ENCODE results near the gene ANO10. TPM values are rescaled to one million over a fixed set of nuclear protein-coding genes. Genes with fewer than 3 reads are reported as not detected.
"Not testable (repeated sequence)": the region's sequence is repeated elsewhere in the genome, so short reads cannot be mapped to it uniquely, and the experiment has no call there.

The ANO10 gene
- polyA plus RNA-seq, 1 donor from 2014 or later = 5.8 TPM

GRCh38 chr3:43369404-43370292 is 252.2 kb downstream of the ANO10 start:
- Mint-ChIP-seq H3K9me3 (no peaks in the 10 kb centered on the region), H3K4me1 (no peaks in the 10 kb centered on the region), H3K27me3 (no peaks in the 10 kb centered on the region), H3K4me3 (no peak overlapping the region), H3K36me3 (no peaks in the 10 kb centered on the region), H3K27ac (no peak overlapping the region)

- H3K27ac Mint-ChIP-seq = no peak overlapping the region
Measured at GRCh38 chr3:43366885-43367284, 254.9 kb downstream of the ANO10 start.

DNA sequence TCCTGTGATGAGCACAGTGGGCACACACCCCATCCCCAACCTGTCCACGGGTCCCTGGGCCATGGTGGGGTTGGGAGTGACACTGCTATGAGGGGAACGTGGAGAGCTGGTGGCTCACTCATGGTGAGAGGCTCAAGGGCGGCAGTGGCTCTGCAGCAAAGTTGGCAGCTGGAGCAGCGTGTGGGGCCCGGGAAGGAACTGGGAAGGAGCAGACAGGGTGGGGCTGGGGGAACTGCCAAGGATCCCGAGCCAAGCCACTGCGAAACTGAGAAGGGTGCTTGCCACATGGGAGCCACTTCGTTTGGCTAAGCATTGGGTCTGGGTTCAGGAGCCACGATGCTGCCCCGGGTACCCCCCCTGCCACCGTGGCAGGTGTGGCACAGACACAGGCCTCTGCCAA is 255.3 kb downstream of the ANO10 start:
- peaks cover 4% of the 10 kb centered on the region for H3K36me3 Mint-ChIP-seq
- H3K27me3 Mint-ChIP-seq = no peaks in the 10 kb centered on the region
- no peaks in the 10 kb centered on the region for H3K9me3 Mint-ChIP-seq
- H3K4me1 Mint-ChIP-seq = no peaks in the 10 kb centered on the region
- no peak overlapping the region for H3K27ac Mint-ChIP-seq
- no peak overlapping the region for H3K4me3 Mint-ChIP-seq

More at GRCh38 chr3:43366885-43367284, 254.9 kb downstream of the ANO10 start:
- Mint-ChIP-seq H3K36me3 (peaks cover 4% of the 10 kb centered on the region), H3K4me1 (no peaks in the 10 kb centered on the region), H3K4me3 (no peak overlapping the region), H3K9me3 (no peaks in the 10 kb centered on the region), H3K27me3 (no peaks in the 10 kb centered on the region)

GRCh38 chr3:43365601-43366305 is 256.1 kb downstream of the ANO10 start:
- Mint-ChIP-seq H3K36me3 (peaks cover 4% of the 10 kb centered on the region), H3K27me3 (no peaks in the 10 kb centered on the region), H3K4me3 (no peak overlapping the region), H3K9me3 (no peaks in the 10 kb centered on the region), H3K27ac (no peak overlapping the region), H3K4me1 (no peaks in the 10 kb centered on the region)

DNA sequence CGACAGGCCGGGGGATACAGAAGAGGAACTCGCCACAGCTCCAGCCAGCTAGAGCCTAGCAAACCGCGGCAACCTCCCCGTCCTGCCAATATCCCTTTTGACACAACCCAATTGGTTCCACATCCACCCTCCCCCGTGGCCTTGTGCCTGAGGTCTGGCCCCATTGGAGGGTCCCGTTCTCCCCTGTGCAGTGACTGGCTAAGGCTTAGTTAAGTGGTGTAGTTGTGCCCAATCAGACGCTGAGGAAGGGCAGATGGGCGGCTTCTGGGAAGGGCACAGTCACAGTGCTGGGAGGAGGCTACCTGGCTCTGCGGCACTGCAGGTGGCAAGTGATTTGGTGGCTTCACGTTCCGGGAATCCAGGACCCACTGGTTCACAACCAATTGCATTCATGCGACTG is 256.9 kb downstream of the ANO10 start:
- Mint-ChIP-seq H3K4me1 (no peaks in the 10 kb centered on the region), H3K9me3 (no peaks in the 10 kb centered on the region), H3K27ac (no peak overlapping the region), H3K36me3 (peaks cover 4% of the 10 kb centered on the region), H3K27me3 (no peaks in the 10 kb centered on the region), H3K4me3 (no peak overlapping the region)

- Mint-ChIP-seq H3K27ac (no peak overlapping the region), H3K4me3 (no peak overlapping the region), H3K9me3 (no peaks in the 10 kb centered on the region), H3K36me3 (peaks cover 4% of the 10 kb centered on the region), H3K4me1 (no peaks in the 10 kb centered on the region), H3K27me3 (no peaks in the 10 kb centered on the region)
Measured at GRCh38 chr3:43364494-43364893, 257.3 kb downstream of the ANO10 start.

DNA sequence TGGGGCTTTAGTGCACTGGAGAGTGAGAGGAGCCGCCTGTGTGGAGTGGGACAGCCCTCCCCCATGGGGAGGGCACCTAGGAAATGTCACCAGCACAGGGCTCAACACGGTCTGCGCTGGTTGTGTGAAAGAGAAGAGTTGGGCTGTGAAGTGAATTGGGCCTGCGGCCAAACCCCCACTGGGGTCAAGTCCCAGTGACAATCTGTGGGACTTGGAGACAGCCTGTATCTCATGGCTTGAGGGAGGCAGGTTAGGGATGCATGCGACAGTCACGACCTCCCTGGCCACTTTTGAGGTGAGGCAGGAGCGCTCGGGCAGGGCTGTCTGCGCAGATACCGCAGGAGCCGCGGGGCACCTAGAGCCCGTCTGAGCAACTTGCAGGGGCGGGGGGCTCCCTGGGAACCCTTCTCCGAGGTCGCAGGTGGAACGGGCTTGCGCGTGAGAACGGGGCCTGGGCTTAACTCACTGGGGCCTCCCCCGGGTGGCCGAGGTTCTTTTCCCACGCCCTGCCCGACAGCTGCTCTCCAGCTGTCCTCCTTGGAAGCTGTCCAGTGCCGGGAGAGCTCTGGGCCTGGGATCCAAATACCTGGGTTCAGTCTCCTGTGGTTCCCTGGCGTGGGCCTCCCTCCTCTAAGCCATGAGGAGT is 258.1 kb downstream of the ANO10 start:
- Mint-ChIP-seq H3K9me3 (no peaks in the 10 kb centered on the region), H3K36me3 (peaks cover 4% of the 10 kb centered on the region), H3K4me1 (no peaks in the 10 kb centered on the region), H3K27ac (no peak overlapping the region), H3K27me3 (no peaks in the 10 kb centered on the region), H3K4me3 (no peak overlapping the region)

- Mint-ChIP-seq H3K9me3 (peaks cover 0 to 3% (median 0%) of the 10 kb centered on the region in 3 donors), H3K27ac (no peak overlapping the region), H3K27me3 (no peaks in the 10 kb centered on the region), H3K36me3 (peaks cover 4% of the 10 kb centered on the region), H3K4me1 (no peaks in the 10 kb centered on the region), H3K4me3 (no peak overlapping the region)
Measured at GRCh38 chr3:43362961-43363360, 258.9 kb downstream of the ANO10 start.

DNA sequence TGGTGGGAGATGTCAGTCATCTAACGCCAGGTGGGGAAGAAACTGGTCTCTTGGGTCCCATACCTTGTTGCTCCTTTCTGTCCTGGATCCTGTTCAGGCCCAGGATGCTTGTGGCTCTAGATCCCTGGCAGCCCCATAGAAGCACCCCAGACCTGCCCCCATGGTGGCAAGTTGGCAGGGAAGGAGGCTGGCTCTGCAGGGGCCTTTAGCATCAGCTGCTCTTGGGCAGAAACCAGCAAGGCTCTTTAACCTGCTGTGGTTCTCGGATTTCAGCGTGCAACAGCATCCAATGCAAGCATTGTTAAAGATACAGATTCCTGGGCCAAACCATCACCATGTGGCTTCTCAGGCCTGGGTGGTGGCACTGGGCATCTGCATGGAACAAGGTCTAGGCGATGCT is 259.6 kb downstream of the ANO10 start:
- peaks cover 0 to 5% (median 2%) of the 10 kb centered on the region in 3 donors for H3K9me3 Mint-ChIP-seq
- no peaks in the 10 kb centered on the region for H3K27me3 Mint-ChIP-seq
- H3K27ac Mint-ChIP-seq = no peak overlapping the region
- peaks cover 4% of the 10 kb centered on the region for H3K36me3 Mint-ChIP-seq
- H3K4me1 Mint-ChIP-seq = no peaks in the 10 kb centered on the region
- no peak overlapping the region for H3K4me3 Mint-ChIP-seq

DNA sequence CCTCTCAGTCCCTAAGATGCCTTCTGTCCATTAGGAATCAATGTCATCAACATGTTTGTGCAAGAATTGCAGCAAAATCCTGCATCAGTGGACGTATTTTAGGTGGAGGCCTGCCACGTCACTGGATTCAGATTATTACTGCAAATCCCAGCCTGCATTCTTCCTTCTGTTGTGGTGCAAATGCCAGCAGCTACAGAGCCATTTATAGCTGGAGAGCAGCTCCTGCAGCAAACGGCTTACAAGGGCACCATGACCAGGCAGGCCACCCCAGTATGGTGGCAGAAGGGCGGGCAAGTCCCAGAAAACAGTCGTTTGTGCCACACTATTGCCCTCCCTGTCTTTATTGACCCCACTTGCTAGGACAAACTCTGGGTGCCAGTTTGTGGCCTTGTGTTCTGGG is 260.7 kb downstream of the ANO10 start:
- H3K36me3 Mint-ChIP-seq = peaks cover 4% of the 10 kb centered on the region
- no peaks in the 10 kb centered on the region for H3K27me3 Mint-ChIP-seq
- peaks cover 2 to 5% (median 5%) of the 10 kb centered on the region in 3 donors for H3K9me3 Mint-ChIP-seq
- no peaks in the 10 kb centered on the region for H3K4me1 Mint-ChIP-seq
- no peak overlapping the region for H3K27ac Mint-ChIP-seq
- no peak overlapping the region for H3K4me3 Mint-ChIP-seq

DNA sequence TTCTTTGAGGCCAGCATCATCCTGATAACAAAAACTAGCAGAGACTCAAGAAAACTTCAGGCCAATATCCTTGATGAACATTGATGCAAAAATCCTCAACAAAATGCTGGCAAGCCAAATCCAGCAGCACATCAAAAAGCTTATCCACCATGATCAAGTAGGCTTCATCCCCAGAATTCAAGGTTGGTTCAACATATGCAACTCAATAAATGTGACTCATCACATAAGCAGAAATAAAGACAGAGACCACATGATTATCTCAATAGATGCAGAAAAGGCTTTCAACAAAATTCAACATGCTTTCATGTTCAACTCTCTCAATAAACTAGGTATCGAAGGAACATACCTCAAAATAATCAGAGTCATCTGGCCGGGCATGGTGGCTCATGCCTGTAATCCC is 265.8 kb downstream of the ANO10 start:
- Mint-ChIP-seq H3K36me3 (peaks cover 14% of the 10 kb centered on the region), H3K9me3 (peaks cover 17 to 40% (median 27%) of the 10 kb centered on the region in 3 donors)
- not testable (repeated sequence) for H3K27me3 Mint-ChIP-seq, H3K27ac Mint-ChIP-seq, H3K4me3 Mint-ChIP-seq, H3K4me1 Mint-ChIP-seq

DNA sequence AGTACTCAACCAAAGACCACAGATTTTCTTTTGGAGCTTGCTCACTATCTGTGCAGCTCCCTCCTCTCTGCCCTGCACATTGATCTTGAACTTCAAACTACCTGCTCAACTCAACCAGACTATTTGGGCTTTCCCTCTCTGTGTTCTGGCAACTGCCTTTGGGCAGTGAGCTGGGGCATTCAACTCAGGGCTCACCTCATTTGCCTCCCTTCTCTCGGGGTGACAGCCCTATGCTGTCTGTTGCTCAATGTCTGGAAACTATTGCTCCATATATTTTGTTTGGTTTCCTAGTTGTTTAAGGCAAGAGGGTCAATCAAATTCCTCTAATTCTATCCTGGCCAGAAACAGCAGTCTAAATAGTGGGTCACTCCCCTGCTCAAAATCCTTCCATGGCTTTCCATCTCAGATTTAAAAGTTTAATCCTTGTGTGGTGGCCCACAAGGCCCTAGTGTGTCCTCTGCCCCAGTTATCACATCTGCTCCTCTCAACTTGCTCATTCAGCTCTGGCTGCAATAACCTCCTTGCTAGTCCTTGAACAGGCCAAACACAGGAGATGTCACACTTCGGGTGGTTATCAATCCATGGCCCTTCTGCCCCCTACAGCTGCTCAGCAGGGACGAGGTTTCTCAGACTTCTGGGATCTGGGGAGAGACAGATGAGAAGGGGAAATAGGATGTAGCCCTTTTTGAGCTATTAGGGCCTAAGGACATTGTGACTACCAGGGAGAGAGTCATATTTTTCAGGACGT is 267.7 kb downstream of the ANO10 start:
- H3K4me3 Mint-ChIP-seq = no peak overlapping the region
- H3K36me3 Mint-ChIP-seq = peaks cover 26% of the 10 kb centered on the region
- peaks cover 0 to 3% (median 0%) of the 10 kb centered on the region in 3 donors for H3K4me1 Mint-ChIP-seq
- H3K27ac Mint-ChIP-seq = no peak overlapping the region
- no peaks in the 10 kb centered on the region for H3K27me3 Mint-ChIP-seq
- peaks cover 17 to 43% (median 27%) of the 10 kb centered on the region in 3 donors for H3K9me3 Mint-ChIP-seq

GRCh38 chr3:43353393-43353792 is 268.4 kb downstream of the ANO10 start:
- peaks cover 15 to 43% (median 27%) of the 10 kb centered on the region in 3 donors for H3K9me3 Mint-ChIP-seq
- no peak overlapping the region for H3K27ac Mint-ChIP-seq
- no peaks in the 10 kb centered on the region for H3K27me3 Mint-ChIP-seq
- peaks cover 32% of the 10 kb centered on the region for H3K36me3 Mint-ChIP-seq
- H3K4me1 Mint-ChIP-seq = peaks cover 0 to 3% (median 0%) of the 10 kb centered on the region in 3 donors
- H3K4me3 Mint-ChIP-seq = no peak overlapping the region

GRCh38 chr3:43349716-43350115 is 272.1 kb downstream of the ANO10 start:
- no peaks in the 10 kb centered on the region for H3K27me3 Mint-ChIP-seq
- peaks cover 0 to 6% (median 3%) of the 10 kb centered on the region in 3 donors for H3K4me1 Mint-ChIP-seq
- peaks cover 11 to 31% (median 14%) of the 10 kb centered on the region in 3 donors for H3K9me3 Mint-ChIP-seq
- H3K4me3 Mint-ChIP-seq = no peak overlapping the region
- peaks cover 43% of the 10 kb centered on the region for H3K36me3 Mint-ChIP-seq
- no peak overlapping the region for H3K27ac Mint-ChIP-seq
